HL-60/S4 treated with phorbol 12-myristate 13-acetate at 8.2 ng/mL for 4 days and 3 days (cell line): ENCODE data around the gene P2RX3.

Experiments used
- in situ Hi-C: fragments of 300-500 bp; cut with MboI; formaldehyde crosslinking; loops from 2 replicates; pipeline ENCODE4 v1.15.0; 2022; ENCODE audit warnings: low sequenced_read_pairs

P2RX3 gene

GRCh38 chr11:57324154-57324885 is 13.8 kb upstream of the P2RX3 start:
- in situ Hi-C loops, result no loop called here

GRCh38 chr11:57324886-57325734 is 13.0 kb upstream of the P2RX3 start, which contains the start of gene TNKS1BP1:
TSS of gene TNKS1BP1 (minus strand) at chr11:57324952. CDS start at chr11:57321885, 3,067 bp downstream.
- in situ Hi-C loops, result loop anchor here (25.0 kb wide), 1 partner anchor 212 kb away; the partner anchor contains the start of genes SMTNL1 and TIMM10

DNA sequence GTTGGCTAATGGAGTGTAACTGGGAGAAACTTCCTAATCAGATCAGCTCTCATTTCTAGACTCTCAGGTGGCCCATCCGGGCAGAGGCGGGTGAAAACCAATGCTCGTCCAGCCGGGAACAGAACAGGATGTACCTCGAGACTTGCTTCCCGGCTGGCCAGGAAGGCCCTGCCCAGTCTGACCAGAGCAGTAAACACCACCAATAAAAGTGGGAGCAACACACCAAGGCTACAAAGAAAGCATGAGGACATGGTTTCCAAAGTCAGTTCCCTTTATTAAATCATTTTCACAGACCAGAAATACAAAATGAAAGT is 12.5 kb upstream of the P2RX3 start:
- in situ Hi-C loops, result loop anchor here (25.0 kb wide), 1 partner anchor 212 kb away; the partner anchor contains the start of genes SMTNL1 and TIMM10

- in situ Hi-C loops, result loop anchor here (25.0 kb wide), 1 partner anchor 210 kb away; the partner anchor contains the start of genes SMTNL1 and TIMM10
Observed at GRCh38 chr11:57327721-57328120, 10.4 kb upstream of the P2RX3 start.

DNA sequence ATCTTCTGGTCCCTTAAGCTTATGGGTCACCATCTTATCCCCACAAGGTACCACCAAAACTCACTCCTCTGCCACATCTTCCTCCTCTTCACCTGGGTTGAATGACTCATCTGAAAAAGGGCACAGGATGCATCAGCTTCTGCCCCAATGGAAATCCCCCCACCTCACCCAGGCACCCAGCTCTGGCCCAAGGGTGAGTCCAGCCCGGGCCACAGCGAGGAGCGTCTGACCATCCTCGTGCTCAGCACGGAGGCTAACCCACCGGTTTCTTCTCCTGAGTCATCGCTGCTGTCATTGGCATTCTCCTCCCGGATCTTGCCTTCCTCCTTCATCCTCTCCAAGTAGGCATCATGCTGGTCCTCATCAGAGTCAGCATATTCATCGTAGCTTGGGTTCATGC is 8.1 kb upstream of the P2RX3 start:
- in situ Hi-C loops, result loop anchor here (25.0 kb wide), 1 partner anchor 207 kb away; the partner anchor contains the start of genes SMTNL1 and TIMM10

DNA sequence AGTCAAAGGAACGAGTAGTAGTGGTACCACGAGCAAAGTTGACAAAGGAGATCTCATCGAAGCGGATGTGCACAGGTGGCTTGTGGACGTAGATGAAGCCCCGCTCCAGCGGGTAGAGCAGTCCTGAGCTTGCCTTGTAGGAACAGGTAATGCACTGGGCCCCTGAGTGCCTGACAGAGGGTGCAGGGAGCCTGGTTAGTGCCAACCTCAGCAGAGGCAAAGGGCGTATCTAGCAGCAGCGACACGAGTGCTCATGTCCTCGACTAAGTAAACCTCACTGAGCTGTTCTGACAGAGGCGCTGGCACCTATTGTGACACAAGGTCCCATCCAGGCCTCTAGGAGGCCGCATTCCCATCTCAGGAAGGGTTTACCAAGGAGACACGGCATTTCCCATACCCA is 6.4 kb upstream of the P2RX3 start:
- in situ Hi-C loops, result loop anchor here (25.0 kb wide), 1 partner anchor 206 kb away; the partner anchor contains the start of genes SMTNL1 and TIMM10

- in situ Hi-C loops, result loop anchor here (25.0 kb wide), 1 partner anchor 204 kb away; the partner anchor contains the start of genes SMTNL1 and TIMM10
Observed at GRCh38 chr11:57332694-57333440, 5.3 kb upstream of the P2RX3 start.

GRCh38 chr11:57335023-57335342 is 3.2 kb upstream of the P2RX3 start:
- in situ Hi-C loops, result loop anchor here (25.0 kb wide), 1 partner anchor 202 kb away; the partner anchor contains the start of genes SMTNL1 and TIMM10

GRCh38 chr11:57335343-57336110 is 2.6 kb upstream of the P2RX3 start, which contains the start of gene SSRP1:
TSS of gene SSRP1 (minus strand) at chr11:57335892. CDS start at chr11:57335121, 771 bp downstream.
- in situ Hi-C loops, result loop anchor here (25.0 kb wide), 1 partner anchor 202 kb away; the partner anchor contains the start of genes SMTNL1 and TIMM10

- in situ Hi-C loops, result loop anchor here (25.0 kb wide), 1 partner anchor 201 kb away; the partner anchor contains the start of genes SMTNL1 and TIMM10
Observed at GRCh38 chr11:57336111-57336666, 2.0 kb upstream of the P2RX3 start.

GRCh38 chr11:57336856-57337255 is 1.3 kb upstream of the P2RX3 start:
- in situ Hi-C loops, result loop anchor here (25.0 kb wide), 1 partner anchor 200 kb away; the partner anchor contains the start of genes SMTNL1 and TIMM10

DNA sequence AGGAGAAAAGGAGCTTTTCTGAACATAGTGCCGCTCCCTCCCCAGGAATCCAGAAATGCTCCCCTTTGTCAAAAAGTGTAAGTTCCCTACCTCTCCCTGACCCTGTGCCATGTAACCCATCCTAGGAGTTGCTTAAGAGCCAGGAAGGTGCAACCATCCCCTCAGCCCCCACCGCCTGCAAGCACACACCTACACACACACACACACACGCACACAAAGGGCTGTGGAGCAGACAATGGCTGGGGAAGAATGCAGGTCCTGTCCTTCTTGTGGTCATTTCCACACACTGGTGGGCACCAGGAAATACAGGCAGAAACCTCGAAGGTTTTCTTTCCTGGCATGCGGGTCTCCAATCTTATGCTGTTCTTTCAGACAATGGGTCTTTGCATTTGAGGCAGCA is 1.2 kb downstream of the P2RX3 start:
- in situ Hi-C loops, result loop anchor here (25.0 kb wide), 1 partner anchor 198 kb away; the partner anchor contains the start of genes SMTNL1 and TIMM10

GRCh38 chr11:57340039-57340615 is 2.0 kb downstream of the P2RX3 start:
- in situ Hi-C loops, result loop anchor here (10.0 to 25.0 kb wide), 2 partner anchors 197 to 305 kb away; partner anchors contain the start of genes SMTNL1, TIMM10 and YPEL4

GRCh38 chr11:57341250-57341808 is 3.2 kb downstream of the P2RX3 start:
- in situ Hi-C loops, result loop anchor here (10.0 to 25.0 kb wide), 2 partner anchors 196 to 303 kb away; partner anchors contain the start of genes SMTNL1, TIMM10 and YPEL4

DNA sequence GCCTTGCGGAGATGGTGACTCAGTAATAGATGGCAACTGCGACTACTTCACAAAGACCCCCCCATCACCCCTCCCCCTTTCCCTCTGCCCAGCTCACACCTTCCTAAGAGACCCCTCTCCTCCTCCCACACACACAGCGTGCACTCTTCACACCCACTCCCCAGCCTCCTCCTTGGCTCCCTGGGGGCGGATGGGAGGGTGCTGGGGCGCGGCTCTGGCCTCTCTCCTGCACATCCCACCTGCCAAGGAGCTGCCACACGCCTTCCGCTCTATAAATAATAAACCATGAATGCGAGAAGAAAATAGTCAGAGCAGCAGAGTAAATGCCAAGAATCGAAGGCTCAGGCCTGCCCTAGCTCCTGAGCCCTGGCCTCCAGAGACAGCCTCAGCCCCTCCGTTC is 4.5 kb downstream of the P2RX3 start:
- in situ Hi-C loops, result loop anchor here (10.0 to 25.0 kb wide), 2 partner anchors 195 to 302 kb away; partner anchors contain the start of genes SMTNL1, TIMM10 and YPEL4

- in situ Hi-C loops, result loop anchor here (10.0 to 25.0 kb wide), 2 partner anchors 193 to 301 kb away; partner anchors contain the start of genes SMTNL1, TIMM10 and YPEL4
Observed at GRCh38 chr11:57343825-57344224, 5.7 kb downstream of the P2RX3 start.

DNA sequence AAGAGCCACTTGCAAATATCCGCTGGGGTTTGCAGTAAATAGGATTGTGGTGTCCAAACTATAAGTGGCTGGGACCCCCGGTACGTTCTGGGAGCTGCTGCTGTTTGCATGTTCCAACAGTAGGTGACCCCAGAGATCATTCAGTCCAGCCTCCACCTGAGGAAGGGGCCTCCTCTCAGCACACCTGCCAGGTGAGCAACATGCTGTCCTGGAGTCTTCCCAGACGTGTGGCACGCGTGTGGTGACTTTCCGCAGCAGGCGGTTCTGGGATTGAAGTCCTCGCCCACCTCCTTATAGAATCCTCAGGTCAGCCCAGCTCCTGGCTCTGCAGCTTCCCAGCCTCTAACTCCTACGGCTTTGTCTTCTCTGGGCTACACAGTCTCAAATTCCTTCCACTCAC is 6.7 kb downstream of the P2RX3 start:
- in situ Hi-C loops, result loop anchor here (10.0 to 25.0 kb wide), 2 partner anchors 192 to 300 kb away; partner anchors contain the start of genes SMTNL1, TIMM10 and YPEL4
